ENCODE data around the gene JSRP1.

Gene JSRP1

DNA sequence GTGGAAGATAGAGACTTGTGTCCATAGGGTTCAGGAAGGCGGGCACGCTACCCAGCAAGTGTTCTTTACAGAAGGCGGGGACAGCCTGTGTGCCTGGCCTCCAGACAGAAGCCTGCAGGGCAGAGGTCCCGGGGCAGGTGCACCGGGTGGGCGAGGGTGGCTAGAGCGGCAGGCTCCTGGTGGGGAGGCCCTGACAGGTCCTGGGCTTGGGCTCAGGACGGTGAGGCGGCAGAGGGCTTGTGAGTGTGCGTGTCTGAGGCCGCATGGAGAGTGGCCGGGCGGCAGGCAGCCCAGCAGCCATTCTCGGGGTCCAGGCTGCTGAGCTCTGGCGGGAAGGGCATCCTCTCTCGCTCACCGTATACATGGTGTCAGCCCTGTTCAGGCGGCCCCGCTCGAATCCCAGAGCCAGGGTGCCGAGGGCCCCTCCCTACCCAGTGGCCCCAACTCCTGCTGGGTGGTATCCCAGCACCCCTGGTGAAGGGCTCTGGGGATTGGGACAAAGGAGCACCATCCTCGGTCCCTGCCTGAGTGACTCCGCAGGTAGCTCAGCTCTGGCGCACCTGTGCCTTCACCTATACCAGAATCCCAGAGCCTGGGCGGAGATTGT, 10.1 kb downstream of the JSRP1 start:
- no peak for DNase-seq

DNA sequence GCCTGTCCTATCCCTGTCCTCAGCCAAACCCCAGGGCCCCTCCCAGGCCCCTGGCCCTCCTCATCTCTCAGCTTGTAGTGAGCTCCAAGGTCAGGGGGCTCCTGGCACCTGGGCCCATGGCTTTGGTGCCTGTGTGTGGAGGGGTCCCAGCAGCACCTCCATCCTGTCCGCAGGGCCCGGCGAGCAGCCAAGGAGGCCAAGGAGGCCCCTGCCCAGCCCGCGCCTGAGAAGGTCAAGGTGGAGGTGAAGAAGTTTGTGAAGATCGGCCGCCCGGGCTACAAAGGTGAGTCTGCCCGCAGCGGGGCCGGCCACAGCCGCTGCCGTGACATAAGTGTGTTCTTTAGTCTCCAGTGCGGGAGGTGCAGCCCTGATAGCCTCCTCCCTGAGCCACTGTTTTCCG, 10.9 kb downstream of the JSRP1 start:
- no peak for DNase-seq

DNA sequence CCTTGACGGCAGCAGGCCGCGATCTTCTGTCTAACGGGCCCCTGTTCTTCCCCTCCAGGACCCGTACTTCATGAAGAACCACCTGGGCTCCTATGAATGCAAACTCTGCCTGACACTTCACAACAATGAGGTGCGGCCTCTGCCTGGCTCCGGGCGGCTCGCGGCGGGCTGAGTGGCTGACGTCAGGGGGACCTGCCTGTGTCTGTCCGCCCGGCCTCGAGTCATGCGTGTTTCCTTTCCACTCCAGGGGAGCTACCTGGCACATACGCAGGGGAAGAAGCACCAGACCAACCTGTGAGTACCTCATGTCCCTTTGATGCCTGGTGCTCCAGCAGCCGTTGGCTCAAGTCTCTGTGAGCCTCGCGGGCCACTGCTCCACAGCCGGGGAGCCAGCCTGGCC, 11.7 kb downstream of the JSRP1 start:
- no peak for DNase-seq

DNA sequence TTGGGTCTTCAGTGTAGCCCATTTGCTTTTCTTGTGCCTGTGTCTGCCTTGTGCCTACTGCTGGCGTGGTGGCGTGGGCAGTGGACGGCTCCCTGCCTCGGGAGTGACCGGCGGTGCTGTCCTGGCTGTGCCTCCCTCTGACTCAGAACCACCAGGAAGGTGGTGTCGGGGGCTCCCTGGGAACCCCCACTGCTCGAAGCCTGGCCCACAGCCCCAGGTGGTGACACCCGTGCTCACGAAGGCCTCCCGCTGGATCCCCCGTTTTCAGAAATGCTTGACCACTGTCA, 12.1 kb downstream of the JSRP1 start:
- no peak for DNase-seq

DNA sequence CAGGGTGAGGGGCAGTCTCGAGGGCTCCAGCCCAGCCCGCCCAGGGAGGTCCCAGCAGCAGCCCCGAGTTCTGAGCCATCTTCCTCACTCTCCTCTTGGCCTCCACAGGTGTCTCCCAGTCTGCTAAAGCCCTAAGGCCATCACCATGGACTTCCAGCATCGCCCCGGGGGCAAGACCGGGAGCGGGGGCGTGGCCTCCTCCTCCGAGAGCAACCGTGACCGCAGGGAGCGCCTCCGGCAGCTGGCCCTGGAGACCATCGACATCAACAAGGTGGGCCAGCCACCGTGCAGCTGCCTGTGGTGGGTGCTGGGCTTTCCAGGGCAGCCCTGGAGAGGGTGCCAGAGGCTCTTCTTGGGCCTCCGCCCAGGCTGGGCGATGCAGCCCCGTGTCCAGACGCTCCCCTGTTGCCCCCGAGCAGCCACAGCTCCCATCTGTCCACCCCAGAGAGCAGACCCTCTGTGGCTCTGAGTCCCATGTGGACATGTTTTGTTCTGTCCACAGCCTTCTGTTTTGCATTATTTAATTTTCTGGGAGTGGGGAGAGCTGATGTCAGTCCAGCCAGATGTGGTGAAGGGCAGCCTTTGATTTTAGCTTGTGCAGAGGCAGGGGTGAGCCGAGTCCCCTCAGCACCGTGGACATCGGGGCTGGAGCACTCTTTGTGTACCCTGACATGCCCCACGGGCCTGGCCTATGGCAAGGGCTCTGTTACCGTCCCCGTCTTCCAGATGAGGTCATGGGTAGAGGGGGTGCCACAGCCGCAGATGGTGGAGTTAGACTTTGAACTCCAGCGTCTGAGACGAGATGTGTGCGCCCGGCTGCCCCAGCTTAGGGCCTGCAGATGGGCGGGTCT, 12.7 kb downstream of the JSRP1 start:
- no peak for DNase-seq

DNA sequence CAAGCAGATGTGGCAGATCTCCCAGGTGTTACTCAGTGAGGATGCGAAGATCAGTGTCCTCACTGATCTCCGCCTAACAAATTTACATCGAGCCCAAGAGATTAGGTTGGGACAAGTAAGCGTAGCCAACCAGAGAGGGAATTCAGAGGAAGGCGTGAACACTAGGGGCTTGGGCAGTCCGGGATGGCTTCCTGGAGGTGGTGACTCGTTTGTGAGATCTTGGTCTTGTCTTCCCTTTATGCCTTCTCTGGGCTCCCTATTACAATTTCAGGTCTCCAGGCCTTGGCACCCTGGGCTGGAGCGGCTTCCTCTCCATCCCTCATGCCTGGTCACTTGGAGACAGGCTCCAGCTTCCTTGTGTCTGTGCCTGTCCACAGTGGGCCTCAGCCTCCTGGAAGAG, 13.4 kb downstream of the JSRP1 start:
- no peak for DNase-seq

DNA sequence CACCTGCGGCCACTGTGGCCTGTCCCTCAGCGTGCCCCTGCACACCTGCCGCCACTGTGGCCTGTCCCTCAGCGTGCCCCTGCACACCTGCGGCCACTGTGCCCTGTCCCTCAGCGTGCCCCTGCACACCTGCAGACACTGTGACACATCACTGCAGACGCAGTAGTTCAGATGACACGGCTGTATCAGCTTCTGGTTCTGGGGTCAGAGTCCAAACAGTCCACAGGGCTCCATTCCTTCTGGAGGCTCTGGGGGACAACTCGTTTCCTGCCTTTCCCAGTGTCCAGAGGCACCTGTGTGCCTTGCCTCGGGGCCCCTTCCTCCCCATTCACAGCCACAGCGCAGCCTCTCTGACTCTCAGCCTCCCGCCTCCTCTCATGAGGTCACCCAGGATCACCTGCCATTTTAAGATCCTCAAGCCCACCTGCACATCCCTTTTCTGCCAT, 14.1 kb downstream of the JSRP1 start:
- DNase-seq: no peak

DNA sequence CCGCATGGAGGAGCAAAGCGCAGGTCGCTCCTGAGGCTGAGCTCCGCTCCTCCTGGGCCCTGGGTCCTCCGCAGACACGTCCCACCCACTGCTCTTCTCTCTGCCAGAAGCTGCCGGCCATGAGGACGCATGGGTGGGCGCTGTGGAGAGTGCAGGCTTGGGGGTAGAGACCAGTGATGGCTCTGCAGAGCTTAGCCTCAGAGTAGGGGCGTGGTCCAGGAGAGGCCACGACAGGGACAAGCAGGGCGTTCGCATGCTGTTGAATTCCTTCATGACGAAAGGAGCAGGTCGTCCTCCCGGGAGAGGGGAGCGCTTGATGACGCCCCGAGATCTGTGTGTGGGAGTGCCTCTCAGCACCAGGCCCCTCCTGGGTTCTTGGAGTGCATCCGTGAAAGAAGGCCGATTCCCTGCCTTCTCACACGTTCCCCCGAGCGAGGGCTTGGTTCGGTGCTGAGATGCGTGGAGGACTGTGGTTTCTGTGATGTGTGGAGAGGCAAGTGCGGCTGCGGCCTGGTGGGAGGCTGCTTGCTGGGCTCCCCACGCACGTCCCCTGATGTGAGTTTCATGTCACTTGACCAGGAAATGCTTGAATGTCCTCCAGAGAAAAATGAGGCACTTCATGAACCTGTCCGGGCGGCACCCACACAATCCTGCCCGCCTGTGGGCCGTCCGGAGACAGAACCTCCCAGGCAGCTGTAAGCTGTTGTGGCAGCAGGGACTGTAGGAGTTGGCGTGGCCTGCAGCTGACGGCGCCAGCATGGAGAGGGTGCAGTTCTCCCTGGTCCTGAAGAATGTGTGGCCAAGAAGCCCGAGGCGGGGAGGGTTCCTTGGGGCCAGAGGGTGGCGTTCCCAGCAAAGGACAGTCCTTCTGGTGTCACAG, 15.1 kb downstream of the JSRP1 start:
- no peak for DNase-seq

DNA sequence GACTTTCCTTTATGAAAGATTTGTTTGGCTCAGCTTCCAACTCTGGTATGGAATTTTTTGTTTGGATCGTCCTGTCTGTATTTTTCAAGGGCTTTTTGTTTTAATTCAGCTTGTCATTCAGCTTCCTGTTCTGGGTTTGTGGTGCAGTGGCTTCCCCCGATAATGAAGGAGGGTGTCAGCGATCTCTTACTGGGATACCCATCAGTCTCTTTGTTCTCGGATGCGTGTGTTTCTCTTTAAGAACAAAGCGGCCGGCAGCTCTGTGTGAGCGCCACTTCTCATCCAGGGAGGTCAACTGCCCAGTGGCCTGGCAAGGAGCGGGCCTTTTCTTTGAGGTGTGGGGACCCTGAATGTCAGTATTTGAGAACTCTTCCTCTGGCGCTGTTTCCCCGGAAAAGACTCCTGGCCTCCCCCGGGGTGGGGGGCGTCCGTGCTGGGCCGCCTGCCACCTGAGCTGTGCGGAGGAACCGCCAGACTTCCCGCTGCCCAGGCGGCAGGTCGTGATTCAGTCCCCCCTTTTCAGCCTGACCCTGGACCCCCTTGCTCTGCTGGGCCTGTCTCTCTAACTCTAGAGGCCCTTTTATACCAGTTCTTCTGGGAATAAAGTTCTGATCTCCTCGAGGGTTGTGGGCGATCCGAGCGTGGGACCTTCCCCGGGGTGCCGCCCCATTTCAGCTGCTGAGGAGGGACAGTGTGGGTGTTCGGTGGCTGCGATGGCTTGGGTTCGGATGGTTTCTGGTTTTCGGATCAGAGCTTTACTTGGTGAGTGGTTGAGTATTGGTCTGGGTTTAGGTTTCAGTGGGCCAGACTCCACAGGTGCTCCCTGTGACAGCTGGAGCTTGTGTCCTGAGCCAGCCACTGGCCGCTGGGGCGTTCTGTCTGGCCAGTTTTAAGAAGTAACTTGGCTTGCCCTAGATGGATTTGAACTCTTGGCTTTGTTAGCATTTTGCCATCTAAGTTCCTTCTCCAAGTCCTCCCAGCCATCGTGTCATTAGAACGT, 16.1 kb downstream of the JSRP1 start:
- no peak for DNase-seq

DNA sequence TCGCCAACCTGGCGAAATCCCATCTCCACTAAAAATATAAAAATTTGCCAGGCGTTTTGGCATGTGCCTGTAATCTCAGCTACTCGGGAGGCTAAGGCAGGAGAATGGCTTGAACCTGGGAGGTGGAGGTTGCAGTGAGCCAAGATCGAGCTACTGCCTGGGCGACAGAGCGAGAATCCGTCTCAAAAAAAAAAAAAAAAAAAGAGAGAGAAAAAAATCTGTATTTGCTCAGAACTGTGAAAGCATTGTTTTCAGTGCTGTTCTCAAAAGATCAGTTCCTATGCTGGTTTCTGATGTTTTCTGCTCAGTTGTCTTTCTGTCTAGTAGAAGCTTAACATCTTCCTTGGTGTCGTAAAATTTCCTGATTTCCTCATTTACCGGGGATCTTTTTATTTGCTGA, 17.0 kb downstream of the JSRP1 start:
- no peak for DNase-seq

DNA sequence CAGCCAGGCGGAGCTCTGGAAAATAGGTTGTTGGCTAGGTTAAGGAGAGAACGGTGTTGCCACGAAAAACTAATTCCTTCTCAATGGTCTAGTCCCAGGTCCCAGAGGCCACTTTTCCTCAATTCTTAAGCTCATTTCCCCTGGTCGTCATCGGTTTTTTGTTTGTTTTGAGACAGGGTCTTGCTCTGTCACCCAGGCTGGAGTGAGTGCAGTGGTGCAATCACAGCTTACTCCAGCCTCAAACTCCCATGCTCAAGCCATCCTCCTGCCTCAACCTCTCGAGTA, 18.4 kb downstream of the JSRP1 start:
- no peak for DNase-seq

DNA sequence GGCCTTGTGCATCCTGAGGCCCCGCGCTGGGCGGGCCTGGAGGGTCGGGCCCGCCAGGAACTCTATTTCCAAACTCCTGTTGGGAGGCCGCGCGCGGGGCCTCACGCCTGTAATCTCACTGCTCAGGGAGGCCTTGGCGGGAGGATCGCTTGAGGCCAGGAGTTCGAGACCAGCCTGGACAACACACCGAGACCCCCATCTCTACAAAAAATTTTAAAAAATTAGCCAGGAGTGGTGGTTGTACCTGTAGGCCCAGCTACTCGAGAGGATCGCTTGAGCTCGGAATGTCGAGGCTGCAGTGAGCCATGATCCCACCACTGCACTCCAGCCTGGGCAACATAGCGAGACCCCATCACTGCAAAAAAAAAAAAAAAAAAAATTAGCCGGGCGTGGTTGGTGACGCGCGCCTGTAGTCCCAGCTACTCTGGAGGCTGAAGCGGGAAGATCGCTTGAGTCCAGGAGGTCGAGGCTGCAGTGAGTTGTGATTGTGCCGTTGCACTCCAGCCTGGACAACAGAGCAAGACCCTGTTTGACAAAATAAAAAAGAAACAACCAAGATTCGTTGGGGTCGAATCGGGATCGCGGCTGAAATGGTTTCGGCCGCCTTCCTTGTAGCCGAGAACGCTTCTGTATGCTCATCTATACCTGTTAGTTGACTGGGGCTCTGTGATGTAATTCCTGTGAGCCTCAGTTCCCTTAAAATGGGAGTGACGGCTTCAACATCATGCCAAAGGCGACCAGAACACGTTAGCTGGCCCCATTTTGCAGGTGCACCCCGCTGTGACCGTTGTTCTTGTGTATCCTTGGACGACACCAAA, 19.0 kb downstream of the JSRP1 start:
- DNase-seq: no peak

DNA sequence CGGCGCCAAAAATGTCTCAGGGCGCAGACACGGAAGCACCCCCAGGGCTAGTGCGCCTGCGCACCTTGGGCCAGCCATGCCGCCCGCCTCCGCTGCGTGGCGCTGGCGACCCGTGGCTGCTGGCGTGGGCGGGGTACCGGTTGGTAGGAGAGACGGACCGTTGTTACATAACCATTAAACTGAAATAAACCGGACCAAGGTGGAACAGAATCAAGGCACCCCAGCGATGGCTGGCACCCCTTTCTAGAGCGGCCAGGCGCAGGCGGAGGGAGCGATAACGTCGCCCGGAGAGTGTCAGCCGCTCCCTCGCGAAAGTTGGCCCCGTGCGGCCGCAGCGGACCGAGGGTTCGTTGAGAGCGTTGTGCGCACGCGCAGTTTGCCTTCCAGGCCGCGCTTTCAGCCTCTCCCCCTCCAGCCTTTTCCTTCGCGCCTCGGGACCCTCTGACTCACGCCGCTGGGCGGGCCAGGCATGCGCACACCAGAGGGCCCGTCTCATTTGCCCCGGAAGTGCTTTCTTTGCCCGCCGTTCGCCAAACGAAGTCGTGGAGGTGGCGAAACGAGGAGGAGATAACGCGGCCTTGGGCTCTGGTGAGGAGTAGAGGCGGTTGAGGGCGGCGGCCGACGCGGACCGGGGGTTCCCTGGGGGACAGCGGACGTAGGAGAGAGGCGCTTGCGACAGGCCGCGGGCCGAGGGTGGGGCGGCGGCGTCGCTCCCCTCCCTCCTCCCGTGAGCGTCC, 19.7 kb downstream of the JSRP1 start, which contains the start of the genes PLEKHJ1 and SF3A2:
TSS of gene PLEKHJ1 (minus strand) at position 16 of the 737 bp plus-strand sequence. CDS start 81 bp downstream, outside the sequence.
TSS of gene SF3A2 (plus strand) at position 511 of the 737 bp plus-strand sequence. CDS start 6,595 bp downstream, outside the sequence.
- DNase-seq: peak; percentile 98

DNA sequence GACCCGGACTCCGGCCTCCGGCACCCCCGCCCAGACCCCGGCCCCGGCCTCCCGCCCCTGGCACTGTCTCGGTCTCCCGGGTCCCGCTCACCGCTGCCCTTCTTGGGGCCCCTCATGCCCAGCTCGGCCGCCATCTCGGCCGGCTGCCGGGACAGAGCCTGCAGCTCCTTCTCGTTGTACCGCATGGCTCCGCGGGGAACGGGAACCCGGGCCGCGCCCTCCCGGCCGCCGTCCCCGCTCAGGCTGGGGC, 20.2 kb downstream of the JSRP1 start:
- no peak for DNase-seq

DNA sequence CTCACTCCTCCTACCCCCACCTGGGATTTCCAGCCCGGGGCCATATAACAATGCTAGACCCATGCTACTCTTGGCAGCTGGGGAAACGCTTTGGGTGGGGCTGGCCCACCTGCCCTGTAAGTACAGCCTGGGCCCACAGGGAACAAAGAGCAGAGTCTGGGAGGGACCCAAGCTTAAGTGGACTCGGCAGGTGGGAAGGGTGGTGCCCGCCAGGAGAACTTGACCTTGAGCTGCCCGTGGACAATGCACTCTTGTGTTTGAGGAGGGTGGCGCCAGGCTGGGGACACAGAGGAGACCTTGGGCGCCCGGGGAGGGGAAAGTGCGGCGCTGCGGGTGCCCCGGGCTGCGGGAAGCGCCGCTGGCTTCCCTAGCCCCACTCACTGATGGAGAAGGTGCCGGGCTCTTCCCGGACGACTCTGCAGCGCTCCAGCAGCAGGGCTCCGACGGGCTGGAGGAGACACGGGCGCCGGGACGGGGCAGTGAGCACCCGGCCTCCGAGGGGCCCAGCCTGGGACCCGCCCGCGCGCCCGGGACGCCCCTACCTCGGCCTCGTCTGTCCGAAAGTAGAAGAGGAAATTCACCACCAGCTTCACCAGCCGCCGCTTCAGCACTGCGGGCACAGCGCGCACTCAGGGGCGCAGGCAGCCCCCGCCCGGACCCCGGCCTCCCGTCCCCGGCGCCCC, 20.7 kb downstream of the JSRP1 start:
- DNase-seq: no peak

DNA sequence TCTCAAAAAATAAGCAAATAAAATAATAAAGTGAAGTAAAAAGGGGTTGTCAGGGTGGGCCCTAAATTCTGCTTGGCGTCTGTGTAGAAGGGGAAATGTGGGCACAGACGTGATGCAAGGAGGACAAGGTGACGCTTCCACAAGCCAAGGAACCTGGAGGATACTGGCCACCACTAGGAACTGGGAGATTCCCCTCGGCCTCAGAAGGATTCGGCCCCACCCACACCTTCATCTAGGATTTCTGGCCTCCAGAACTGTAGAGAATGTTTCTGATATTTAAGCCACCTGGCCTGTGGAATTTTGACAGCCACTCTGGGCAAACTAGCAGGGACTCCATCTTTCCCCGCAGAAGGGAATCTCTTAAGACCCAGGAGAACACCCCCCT, 21.2 kb downstream of the JSRP1 start:
- DNase-seq: no peak

DNA sequence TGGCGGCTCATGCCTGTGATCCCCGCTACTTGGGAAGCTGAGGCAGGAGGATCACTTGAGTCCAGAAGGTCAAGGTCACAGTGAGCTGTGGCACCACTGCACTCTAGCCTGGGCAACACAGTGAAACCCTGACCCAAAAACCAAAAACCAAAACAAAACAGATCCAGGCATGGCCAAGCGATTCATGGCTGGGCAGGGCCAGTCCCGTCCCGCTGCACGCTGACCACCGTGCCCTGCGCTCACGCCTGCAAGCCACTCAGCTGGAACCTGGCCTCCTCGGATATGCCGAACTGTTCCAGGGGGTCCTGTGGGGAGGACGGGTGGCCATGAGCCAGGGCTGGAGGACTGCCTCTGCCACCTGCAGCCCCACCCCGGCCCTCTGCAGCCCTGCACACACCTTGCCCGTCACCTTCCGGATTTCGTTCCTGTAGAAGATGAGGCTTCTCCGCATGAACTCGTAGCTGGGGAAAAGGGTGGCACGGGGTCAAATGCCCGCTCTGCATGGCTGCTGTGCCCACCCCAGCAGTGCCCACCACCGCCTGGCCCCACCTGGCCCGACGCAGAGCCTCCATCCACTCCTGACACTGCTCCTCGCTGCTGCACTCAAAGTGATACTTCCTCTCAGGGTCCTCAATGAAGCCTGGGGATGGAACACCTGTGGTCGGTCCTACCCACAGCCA, 22.5 kb downstream of the JSRP1 start:
- DNase-seq: no peak

DNA sequence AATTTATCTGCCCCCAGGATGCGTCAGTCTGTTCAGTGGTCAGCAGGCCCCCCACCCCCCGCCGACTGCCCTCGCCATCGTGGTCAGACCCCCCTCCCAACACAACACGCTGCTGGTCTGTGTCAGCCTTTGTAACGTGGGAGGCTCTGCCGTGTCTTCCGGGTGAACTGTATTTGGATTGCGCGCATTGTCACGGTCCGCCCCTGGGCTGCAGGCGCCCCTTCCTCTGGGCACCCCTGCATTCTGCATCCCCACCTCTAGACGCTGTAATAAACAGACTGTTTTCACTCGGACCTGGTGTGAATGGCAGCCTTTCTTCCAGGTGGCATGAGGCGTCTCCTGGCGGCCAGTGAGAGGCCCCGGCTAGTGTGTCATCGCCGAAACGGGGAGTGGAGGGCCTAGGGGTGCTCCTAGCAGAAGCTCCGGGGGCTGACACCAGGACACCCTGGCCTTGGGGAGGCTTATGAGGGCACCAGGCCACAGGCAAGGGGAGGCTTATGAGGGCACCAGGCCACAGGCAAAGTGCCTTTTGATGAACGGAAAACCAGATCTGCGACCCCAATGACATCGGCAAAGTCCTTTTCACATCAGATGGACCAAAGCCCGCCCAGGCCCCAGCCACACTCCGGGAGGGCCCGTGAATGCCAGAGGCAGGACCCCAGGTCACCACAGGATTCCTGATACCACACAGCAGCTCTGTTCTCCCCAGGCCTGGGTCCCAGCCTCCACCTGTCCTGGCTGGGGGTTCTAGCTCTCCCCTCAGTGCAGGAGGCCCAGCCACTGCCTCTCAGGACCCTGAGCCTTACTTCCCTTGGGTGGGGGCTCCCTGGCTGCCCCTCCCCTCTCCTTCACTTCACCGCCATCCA, 23.7 kb downstream of the JSRP1 start:
- DNase-seq: no peak

DNA sequence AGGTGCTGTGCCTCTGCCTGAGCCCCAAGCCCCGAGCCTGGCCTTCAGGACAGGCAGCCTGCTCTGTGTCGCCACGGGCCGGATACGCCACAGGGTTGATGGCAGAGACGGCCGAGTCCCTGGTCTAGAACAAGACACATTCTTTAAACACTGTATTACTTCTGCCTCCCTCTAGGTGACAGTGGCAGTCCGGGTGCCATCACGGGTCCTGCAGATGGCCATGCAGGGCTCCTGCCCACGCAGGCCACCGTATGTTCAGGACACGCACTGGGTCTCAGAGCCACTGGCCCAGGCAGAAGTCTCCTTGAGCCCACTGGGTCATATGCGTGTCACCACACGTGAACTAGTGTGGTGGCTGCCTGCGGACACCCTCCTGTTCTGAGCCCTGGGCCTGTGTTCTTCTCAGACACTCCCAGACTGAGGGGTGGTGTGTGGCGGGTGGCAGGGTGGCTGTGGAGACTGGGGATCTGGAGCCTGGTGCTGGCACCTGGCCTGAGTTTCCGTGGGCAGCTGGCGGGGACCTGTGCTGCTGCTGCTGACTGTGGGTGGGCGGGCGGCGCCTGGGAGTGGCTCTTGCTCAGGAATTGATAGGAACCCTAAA, 24.5 kb downstream of the JSRP1 start:
- no peak for DNase-seq

Data from activated T-cell treated with anti-CD3 and anti-CD28 coated beads for 4 hours (primary cell).